HTERT RPE-1 (cell line): Measurements from ENCODE around the gene ITPK1.

Experiments used
- in situ Hi-C: fragments of 300-500 bp; cut with MboI; formaldehyde crosslinking; loops from 4 replicates; pipeline ENCODE4 v1.14.3; 2020; ENCODE audit warnings: low sequenced_read_pairs

The ITPK1 gene

DNA sequence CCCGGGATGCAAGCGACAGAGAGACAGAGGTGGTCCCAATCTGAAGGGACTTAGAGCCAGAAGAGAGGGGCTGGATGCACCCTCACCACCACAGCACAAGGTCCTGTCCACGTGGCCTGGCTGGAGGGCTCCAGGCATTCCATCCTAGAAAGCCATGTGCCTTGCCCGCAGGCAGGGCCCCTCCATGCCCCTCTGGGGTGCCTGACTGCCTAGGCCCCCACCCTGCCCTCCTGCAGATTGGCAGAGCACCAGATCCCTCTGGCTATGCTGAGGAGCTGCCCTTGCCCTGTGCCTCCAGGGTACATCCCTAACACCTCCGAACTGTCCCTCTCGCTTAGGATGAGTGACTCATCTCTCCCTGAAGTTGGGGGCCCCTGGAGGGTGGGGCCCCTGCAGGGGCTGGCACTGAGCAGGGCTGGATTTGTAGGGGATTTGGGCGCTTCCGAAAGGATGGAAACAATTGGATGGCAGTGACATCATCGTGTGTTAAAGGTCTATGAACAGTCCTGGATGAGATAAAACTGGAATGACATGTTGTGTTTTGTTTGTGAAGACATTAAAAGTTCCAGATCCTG lies 141.8 kb downstream of the ITPK1 start:
- in situ Hi-C loops: no loop called here

DNA sequence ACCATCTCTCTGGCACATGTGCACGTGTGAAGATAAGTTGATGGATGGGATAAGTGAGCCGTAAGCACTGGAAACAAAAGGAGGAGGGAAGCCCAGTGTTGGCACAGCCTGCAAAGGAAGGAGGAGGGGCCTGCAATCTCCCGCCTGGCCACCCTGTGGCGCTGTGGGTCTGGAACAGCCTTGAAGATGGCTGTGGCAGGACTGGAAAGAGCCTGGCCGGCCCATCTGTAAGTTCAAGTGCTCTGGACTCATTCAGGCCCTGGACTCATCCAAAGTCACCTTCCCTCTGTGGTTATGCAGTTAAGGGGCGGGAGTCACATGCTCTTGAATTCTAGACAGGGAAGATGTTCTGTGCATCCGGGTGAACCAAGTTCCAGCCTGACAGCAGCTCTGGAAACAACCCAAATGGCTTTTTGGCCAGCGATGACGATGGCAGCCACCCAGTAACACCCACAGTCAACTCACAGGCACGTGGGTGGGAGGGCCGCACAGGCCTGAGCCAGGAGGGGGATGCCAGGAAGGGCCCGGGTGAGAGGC lies 142.4 kb downstream of the ITPK1 start:
- in situ Hi-C loops: no loop called here

DNA sequence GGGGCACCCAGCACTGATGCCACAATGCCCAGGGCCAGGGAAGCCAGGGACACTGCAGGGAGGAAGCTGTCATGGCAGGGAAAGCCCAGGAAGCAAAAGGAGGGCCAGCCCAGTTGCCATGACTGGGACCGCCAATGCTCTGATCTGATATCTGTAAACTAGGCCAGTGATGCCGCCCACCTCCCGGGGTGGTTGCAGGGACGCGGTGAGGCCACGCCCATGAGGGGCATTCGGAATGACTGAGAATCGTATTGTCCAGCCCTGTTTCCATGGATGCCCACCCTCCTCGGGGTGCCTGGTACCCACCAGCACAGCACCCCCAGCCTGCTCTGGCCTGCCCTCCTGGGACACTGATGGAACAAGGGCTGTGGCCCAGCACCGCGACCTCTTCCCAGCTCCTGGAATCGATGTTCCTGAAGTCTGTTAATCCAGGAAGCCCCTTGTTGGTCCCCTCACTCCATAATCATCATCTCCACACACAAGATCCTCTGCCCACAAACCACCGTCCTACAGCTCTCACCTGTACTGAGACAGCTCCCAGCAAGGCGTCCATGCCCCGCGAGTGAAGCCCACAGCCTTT lies 144.0 kb downstream of the ITPK1 start:
- in situ Hi-C loops: no loop called here

DNA sequence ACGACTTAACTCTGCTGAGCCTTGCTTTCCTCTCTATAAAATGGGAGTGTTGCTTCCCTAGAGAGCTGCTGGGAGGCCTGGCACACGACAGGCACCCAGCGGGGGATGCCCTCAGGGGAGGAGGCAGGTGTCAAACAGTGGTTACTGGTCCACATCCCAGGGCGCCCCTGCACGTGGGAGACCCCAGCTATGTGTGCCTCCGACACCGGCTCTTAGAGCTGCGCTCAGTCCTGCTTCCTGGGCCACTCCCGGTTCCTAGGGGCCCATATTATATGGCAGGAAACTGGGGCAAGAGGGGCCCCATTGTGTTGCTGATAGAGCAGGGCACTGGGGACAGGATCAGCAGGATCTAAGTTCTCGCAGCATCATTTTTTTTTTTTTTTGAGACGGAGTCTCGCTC lies 145.5 kb downstream of the ITPK1 start:
- in situ Hi-C loops: no loop called here

DNA sequence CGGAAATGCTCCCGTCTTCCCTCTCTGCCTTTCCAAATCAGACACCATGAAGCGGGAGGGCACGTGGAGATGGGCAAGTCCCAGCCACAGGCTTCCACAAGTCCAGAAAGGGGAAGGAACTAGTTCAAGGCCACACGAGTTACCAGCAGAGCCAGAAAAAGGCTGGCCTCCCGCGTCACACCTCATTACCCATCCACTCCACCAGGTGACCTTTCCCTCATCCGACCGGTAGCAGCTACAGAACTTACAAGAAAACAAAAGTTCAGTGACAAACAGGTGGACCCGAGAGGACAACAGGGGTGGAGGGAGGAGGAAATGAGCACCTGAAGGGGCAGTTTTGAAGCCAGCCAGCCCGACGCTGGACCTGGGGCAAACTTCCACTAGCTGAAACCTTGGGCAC lies 145.9 kb downstream of the ITPK1 start:
- in situ Hi-C loops: no loop called here

DNA sequence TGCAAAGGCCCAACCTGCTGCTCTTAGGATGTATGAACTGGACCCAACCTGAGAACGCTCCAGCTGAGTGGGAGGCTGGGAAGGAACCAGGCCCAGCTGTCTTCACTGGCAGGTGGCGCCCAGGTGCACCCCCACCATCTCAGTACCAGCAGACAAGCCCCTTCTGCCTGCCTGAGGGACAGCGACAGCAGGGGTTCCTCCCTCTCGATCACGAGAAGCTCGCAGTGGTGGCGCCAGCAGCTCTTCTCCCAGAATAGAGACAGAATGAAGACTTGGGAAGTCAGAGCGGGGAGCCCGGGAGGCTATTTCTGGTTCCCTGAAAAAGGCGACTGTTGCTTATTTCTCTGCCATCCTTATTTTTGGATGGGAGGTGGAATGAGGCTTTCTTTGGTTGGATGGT lies 146.3 kb downstream of the ITPK1 start:
- in situ Hi-C loops: no loop called here

DNA sequence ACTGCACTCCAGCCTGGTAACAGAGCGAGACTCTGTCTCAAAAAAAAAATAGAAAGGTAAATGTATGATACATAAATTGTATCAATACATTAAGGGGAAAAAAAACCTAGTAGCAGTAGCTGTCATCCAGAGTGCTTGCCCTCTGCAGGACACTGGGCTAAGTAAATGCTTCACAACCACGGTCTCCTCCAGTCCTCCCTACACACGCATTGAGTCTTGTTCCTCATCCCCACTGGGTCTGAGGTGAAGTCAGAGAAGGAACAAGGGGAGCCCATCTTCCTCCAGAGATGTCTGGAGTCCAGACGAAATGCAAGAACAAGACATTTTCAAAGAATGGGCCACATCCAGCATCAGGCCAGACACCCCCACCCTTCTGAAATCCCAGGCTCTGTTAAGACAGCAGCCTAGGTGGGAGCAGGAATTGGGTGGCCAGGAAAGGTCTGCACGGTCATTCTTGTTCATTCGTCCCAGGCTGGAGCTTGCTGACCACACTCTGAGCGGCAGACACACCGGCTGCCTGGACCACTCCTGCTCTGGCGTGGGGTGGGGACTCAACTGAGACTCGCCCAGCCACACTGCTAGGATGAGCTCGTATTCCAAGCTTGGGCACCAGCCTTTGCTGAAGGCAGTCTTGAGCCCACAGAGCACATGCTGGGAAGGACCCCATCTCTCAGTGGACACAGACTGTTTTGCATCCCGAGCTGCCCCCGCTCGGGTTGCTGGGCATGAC lies 147.3 kb downstream of the ITPK1 start:
- in situ Hi-C loops: no loop called here

DNA sequence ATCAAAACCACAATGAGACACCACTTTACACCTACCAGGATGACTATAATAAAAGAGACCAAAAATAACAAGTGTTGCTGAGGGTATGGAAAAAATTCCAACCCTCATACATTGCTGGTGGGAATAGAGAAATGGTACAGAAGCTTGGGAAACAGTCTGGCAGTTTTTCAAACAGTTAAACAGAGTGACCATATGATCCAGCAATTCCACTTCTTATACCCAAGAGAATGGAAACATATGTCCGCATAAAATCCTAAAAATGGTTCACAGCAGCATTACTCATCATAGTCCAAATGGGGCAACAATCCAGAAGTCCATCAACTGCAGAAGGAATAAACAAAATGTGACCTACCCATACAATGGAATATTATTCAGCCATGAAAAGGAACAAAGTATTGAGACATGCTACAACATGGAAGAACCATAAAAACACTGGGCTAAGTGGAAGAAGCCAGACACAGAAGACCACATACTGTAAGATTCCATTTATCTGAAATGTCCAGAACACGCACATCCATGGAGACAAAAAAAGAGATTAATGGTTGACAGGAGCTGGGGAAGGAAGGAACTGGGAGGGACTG lies 148.3 kb downstream of the ITPK1 start:
- in situ Hi-C loops: no loop called here

DNA sequence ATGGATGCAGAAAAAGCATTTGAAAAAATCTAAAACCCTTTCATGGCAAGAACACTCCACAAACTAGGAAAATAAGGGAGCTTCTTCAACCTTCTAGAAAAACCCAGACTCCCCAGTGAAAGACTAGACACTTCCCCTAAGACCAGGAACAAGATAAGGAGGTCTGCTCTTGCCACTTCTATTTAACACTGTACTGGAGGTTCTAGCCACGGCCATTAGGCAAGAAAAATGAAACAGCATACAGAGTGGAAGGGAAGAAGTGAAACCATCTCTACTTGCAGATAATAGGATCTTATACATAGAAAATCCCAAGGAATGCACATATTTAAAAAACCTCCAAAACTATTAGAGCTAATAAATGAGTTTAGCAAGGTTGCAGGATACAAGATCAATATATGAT lies 150.4 kb downstream of the ITPK1 start:
- in situ Hi-C loops: no loop called here

DNA sequence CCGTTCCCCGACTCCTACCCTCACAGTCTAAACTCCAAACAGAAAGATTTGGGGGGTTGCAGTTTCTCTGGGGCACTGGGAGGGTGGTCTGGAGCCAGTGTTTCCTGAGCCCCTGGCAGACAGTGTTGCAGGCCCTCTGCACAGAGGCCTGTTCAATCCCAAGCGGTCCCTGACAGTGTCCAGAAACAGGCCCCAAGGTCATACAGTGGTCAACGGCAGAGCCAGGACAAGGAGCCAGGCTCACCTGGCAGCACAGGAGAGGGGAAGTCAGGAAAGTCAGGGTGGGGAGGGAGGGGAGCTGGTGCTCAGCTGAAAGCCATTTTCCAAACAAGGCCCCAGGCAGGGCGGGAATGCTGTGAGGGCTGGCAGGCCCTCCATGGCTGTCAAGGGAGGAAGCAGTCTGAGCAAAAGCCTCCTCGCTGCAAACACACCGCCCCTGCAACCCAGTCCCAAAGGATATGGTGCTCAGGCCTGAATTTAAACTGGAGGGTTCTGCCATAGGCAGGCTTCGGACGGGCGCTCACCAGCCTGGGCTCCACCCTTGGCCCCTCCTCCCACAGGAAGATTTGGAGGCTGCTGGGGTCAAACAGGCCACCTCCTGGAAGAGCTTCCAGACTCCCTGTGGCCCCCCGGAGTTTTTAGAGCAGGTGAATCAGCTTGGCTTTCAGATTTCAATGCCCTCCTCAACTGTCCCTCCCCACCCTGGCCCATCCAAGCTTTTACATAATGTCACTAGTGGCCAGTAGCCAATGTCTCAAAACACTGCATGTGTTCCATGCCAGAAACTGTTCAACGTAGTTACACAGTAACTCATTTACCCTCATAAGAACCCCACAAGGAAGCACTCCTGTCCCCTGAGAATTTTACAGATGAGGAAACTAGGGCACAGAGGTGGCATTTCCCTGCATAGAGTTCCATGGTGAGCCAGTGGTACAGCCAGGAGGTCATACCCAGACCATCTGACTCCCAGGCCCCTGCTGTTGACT lies 151.3 kb downstream of the ITPK1 start:
- in situ Hi-C loops: no loop called here

DNA sequence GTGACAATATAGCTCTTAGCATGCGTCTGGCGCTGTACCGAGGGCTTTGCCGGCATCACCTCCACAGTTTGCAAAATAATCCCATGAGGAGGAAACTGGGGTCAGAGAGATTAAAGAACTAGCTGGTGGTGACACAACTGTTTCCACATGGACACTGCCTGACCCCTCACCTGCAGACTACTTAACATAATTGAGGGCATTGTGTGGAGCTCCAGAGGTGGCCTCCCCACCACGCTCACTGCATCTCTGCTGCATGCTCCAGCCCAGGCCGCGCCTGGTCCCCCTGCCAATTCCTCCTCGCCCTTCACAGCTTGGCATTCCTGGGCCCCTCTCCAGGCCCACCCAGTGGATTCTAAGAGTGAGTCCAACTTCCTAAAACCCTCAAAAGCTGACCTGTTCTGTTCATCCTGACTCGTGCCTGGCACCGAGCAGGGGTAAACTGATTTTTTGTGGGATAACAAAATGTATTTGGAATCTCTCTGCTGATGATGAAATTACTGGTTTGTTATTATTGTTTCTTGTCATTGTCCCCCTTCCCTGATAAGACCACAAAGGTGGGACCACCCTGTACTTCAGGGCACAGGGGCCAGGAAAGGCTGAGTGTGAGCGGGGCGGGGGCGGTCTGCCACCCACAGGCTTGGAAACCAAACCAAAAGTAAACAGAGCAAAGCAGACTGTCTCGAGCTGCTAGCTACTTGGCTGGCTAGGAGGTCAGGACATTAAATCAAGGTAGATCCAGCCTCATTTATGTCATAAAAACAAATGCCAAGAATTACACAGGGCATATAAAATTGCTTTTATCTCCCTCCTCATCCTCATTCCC lies 152.2 kb downstream of the ITPK1 start:
- in situ Hi-C loops: no loop called here

DNA sequence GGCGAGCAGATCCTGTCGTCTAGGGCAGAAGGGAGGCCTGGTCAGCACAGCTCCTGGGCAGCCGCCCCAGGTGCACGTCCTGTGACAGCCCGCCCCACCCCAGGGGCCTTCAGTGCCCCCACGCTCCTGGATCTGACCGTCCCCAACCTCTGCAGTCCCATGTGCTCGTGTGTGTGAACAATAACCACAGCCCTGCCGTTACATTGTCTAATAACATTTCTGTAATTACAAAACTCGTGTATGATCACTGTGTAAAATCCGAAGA lies 153.0 kb downstream of the ITPK1 start:
- in situ Hi-C loops: no loop called here

DNA sequence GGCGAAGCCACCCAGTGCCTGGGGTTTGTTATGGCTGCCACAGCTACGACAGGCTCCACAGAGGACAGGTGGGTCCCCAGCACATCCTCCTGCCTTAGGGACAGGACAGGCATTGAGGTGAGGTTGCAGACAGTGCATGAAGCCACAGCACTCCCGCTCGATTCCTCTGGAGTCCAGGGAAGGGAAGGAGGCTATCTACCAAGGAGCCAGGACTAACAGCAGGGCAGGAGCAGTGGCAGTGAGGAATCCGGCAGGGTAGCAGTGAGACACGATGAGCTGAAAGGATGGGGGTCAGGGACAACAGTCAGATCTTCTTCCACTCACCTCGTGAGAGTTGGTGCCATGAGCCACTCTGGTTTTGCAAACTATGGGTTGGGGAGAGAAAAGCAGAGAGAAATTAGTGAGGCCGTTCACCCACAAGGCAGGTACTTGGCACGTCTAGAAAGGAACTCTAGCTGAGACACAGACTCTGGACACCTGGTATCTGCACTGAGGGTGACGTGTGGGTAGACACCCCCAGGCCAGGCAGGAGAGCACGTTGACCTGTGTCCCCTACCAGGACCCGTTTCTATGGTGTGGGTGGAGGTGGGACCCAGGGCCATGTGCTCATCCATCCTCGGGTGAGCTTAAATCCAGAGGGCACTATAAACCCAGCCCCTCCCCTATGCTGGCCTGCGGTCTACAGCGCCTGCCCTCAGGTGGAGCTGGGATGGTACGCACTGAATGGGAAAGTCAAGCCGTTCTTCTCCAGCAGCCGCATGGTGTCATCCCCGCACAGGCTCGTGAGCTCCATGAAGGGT lies 153.5 kb downstream of the ITPK1 start:
- in situ Hi-C loops: no loop called here

DNA sequence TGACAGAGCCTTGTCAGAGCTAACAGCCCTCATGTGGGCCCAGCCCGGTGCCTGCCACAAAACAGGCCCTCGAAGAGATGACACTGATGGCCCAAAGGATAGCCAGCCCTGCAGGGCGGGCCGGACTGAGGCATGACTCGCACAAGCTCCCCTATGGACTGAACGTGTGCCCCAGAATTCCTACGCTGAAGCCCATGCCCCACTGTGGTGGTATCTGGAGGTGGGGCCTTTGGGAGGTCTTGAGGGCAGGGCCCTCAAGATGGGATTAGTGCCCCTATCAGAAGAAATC lies 154.2 kb downstream of the ITPK1 start:
- in situ Hi-C loops: no loop called here

DNA sequence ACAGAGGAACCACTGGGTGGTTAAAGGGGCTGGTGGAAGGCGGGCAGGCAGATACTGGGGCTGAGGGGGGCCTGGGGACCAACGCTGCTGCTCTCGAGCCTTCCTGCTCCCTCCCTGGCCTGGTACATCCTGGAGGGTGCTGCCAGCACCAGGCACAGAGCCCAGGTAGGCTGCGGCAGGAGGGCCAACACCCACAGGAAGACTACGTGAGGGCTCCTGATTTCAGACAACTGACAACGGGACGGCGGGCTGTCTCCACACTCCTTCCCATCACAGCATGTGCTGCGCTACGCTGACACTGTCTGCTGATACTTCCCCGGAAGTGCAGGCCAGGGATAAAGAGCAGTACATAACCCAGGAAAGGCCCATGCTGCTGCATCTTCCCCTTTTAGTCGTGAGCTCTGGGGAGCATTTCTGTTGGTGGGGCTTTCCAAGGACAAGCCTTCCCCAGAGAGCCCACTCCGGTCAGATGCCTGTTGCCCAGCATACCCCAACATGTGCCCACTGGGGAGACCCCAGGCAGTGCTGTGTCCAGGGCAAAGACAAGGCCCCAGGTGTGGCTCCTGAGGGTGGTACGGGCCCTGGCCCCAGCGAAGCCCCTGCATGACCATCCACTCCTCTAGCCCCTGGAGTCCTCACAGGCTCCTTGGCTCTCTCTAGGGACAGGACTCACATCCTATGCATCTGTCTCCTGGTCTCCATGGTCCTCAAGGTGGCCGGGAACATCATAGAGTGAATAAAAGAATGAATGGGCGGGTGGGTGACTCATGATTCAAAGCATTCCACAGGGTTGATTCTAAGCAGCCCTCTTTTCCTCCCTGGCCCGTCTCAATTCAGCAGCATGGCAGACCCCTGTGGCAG lies 154.8 kb downstream of the ITPK1 start:
- in situ Hi-C loops: no loop called here

DNA sequence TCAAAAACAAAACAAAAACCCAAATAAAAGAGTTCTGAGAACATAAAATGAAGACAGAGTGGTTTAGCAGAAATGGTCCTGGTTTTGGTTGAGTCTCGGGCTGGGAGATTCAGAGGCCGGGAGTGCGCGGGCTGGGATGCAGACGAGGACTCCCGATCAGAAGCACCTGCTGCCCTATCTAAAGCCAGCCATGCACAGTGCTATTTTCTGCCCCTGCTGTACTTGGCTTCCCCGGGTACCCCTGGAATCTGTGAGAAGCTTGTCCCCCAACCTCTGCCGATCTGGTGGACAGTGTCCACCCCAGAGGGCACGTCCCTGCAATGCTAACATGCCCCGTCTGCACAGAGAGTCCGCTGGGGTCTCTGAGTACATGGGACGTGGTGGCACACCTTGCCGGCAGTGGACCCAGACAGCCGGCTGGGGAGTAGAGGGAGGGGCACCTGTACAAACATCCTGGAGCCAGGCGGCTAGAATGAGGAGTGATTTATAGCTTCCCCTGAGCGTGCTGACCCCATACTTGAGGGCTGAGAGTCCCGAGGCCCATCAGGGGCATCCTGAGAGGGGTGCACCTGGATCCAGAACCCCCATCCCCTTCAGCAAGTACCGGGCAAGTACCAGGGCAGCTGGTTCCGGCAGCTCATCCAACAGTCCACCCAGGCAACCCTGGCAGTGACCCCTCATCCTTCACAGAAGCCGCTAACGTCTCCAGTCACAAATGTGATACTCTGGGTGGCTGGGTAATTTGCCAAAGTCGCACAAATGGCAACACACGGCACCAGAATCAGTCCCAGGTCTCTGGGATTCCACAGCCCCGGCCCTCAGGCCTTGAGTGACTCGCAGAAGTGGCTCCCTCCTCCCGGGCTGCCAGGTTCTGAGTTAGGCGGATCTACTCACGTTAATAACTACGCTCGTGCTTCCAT lies 155.7 kb downstream of the ITPK1 start:
- in situ Hi-C loops: no loop called here

DNA sequence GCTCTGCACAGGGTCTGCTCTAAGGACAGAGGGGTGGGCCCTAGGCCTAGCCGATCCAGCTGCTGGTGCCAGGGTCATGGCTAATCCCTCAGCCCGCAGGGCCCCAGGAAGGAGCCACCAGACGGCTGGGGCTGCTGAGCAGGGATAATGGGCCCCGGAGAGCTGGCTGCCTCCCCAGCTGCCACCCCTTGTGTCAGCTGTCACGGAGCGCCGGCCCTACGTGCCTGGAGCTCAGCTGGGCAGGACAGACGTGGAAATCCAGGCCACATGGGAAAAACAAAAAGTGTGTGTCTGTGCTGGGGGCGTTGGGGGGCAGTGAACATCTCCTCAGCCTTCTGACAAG lies 156.6 kb downstream of the ITPK1 start:
- in situ Hi-C loops: no loop called here
